HL-60 (cell line): ENCODE measurements around the gene OSER1.

Experiments
- DNase-seq, 2 experiments: peaks; one replicate each; pipeline ENCODE4 v3.0.0-alpha.2; 2010 to 2020; ENCODE audit warnings: low read depth in 1 of 2, low spot score in 1 of 2
- H3K27ac ChIP-seq: fragments of 250-450 bp; sonication (Bioruptor Pico); replicated peaks from 2 replicates; pipeline ENCODE4 v1.5.1; 2020; ENCODE audit warnings: mild to moderate bottlenecking, moderate library complexity
- H3K27me3 ChIP-seq: fragments of 250-450 bp; sonication (Bioruptor Pico); 2 replicates; pipeline ENCODE4 v1.5.1; 2021; ENCODE audit warnings: mild to moderate bottlenecking, moderate library complexity; ENCODE audit not compliant: insufficient read depth, poor library complexity, severe bottlenecking
- H3K4me3 ChIP-seq: replicated peaks from 2 replicates; pipeline ENCODE4 v1.5.1; 2011; ENCODE audit warnings: mild to moderate bottlenecking, control low read depth, low read length; ENCODE audit not compliant: insufficient read depth
- CTCF ChIP-seq: IDR thresholded peaks from one replicate; pipeline ENCODE4 v1.5.1; 2011; ENCODE audit warnings: low read length, control low read depth, inconsistent platforms; ENCODE audit not compliant: insufficient read depth
- GABPA ChIP-seq: IDR thresholded peaks from 2 replicates; pipeline ENCODE4 v1.6.1; 2012; ENCODE audit warnings: low read depth
- POLR2AphosphoS5 ChIP-seq: IDR thresholded peaks from 2 replicates; pipeline ENCODE4 v1.6.1; 2012; ENCODE audit warnings: low read depth
- REST ChIP-seq: IDR thresholded peaks from 2 replicates; pipeline ENCODE4 v1.6.1; 2012; ENCODE audit warnings: low read depth; ENCODE audit not compliant: insufficient replicate concordance
- SPI1 ChIP-seq: IDR thresholded peaks from 2 replicates; pipeline ENCODE4 v1.6.1; 2012; ENCODE audit warnings: low read depth, mild to moderate bottlenecking, borderline replicate concordance

Gene OSER1

GRCh38 chr20:44173116-44173515, 37.5 kb downstream of the OSER1 start:
- Histone ChIP-seq H3K27ac (no peak overlapping the region), H3K4me3 (no peak overlapping the region), H3K27me3 (peaks cover 6% of the 10 kb centered on the region)
- TF ChIP-seq GABPA (no peak), POLR2AphosphoS5 (no peak), REST (no peak), SPI1 (no peak), CTCF (no peak)
- no peak for DNase-seq

- Histone ChIP-seq H3K27ac (no peak overlapping the region), H3K27me3 (peaks cover 6% of the 10 kb centered on the region), H3K4me3 (no peak overlapping the region)
- DNase-seq = no peak
- TF ChIP-seq REST (no peak), POLR2AphosphoS5 (no peak), GABPA (no peak), SPI1 (no peak), CTCF (no peak)
Observed at GRCh38 chr20:44172572-44172950, 38.0 kb downstream of the OSER1 start.

GRCh38 chr20:44171775-44172571, 38.6 kb downstream of the OSER1 start:
- TF ChIP-seq REST (no peak), GABPA (no peak), POLR2AphosphoS5 (no peak), SPI1 (no peak), CTCF (no peak)
- no peak overlapping the region for H3K4me3 ChIP-seq
- H3K27me3 ChIP-seq = peaks cover 6% of the 10 kb centered on the region
- no peak overlapping the region for H3K27ac ChIP-seq
- no peak for DNase-seq
